Testis (tissue), 3 donors: ENCODE measurements around the gene TOP3A. TPM values are rescaled to one million over a fixed set of nuclear protein-coding genes. Genes with fewer than 3 reads are reported as not detected.

ENCODE experiments used
- DNase-seq: peaks from one replicate; pipeline ENCODE4 v3.0.0-alpha.2; 2019
- H3K27ac ChIP-seq, 2 donors: fragments of 200-600 bp; sonication (generic); one replicate each; pipeline ENCODE4 v1.5.1; 2019
- H3K27me3 ChIP-seq: fragments of 200-600 bp; sonication (generic); one replicate; pipeline ENCODE4 v1.5.1; 2019
- H3K36me3 ChIP-seq: fragments of 200-600 bp; sonication (generic); one replicate; pipeline ENCODE4 v1.5.1; 2017; ENCODE audit warnings: low read depth; ENCODE audit errors: missing control alignments
- H3K4me1 ChIP-seq: fragments of 200-600 bp; sonication (generic); one replicate; pipeline ENCODE4 v1.5.1; 2019
- H3K4me3 ChIP-seq, 2 donors: fragments of 200-600 bp; sonication (generic); one replicate each; pipeline ENCODE4 v1.5.1; 2017 to 2019
- H3K9me3 ChIP-seq: fragments of 200-600 bp; sonication (generic); one replicate; pipeline ENCODE4 v1.5.1; 2017
- CTCF ChIP-seq, 3 experiments: fragments of 450-650 bp in 2 of 3; fragments of 200-600 bp in 1 of 3; sonication (generic) in 1 of 3; IDR thresholded peaks; one replicate each; pipeline ENCODE4 v1.5.1; 2016 to 2019; ENCODE audit warnings: antibody characterized with exemption in 3 of 3, mild to moderate bottlenecking in 2 of 3, moderate library complexity in 1 of 3
- POLR2A ChIP-seq: fragments of 450-650 bp; IDR thresholded peaks from one replicate; pipeline ENCODE4 v1.6.1; 2017; ENCODE audit warnings: antibody characterized with exemption, mild to moderate bottlenecking, moderate library complexity
- WGBS, 2 donors: methylation state at CpG; one replicate each; pipeline ENCODE4 v1.1.5; 2018; 5-methylcytosine and 5-hydroxymethylcytosine counted together
- intact Hi-C: fragments of 100-400 bp; cut with DNase I; formaldehyde crosslinking; loops from one replicate; pipeline ENCODE4 v1.15.1; 2023; ENCODE audit warnings: low total_unique reads
- polyA plus RNA-seq: library from polyadenylated mRNA; stranded (reverse); fragments of 350-450 nt; fragmentation: Illumina TruSeq; extraction: RNeasy Lipid Tissue Mini Kit (QIAGEN cat#74804); gene quantifications from one replicate; pipeline ENCODE4 v1.2.3, GENCODE V29; 2014; ENCODE audit warnings: low read depth, low replicate concordance; ENCODE audit not compliant: insufficient read depth
- total RNA-seq, 2 donors: library from RNA; depleted of rRNA; stranded (reverse); fragments of >200 nt; gene quantifications; one replicate each; pipeline ENCODE4 v1.2.3, GENCODE V29; 2016

Gene TOP3A
- total and polyA plus RNA-seq, 3 donors from 2014 or later = 34.0 to 97.9 (median 56.9) TPM

GRCh38 chr17:18253187-18253884 is 61.5 kb downstream of the TOP3A start:
- no peak for DNase-seq
- no peaks in the 10 kb centered on the region for H3K36me3 ChIP-seq
- intact Hi-C loops = no loop called here
- TF ChIP-seq POLR2A (no peak), CTCF (IDR thresholded peaks at IDR 0.05) (no peak)
- H3K27ac ChIP-seq = no peak overlapping the region
- H3K4me1 ChIP-seq = peaks cover 19% of the 10 kb centered on the region
- WGBS, 2 donors = 85 to 87% methylated on average over 6 to 16 of the region's 16 CpGs
- no peaks in the 10 kb centered on the region for H3K27me3 ChIP-seq
- no peaks in the 10 kb centered on the region for H3K9me3 ChIP-seq
- H3K4me3 ChIP-seq = no peak overlapping the region

GRCh38 chr17:18252160-18252559 is 62.6 kb downstream of the TOP3A start:
- no peak for DNase-seq
- Histone ChIP-seq H3K27ac (no peak overlapping the region), H3K36me3 (no peaks in the 10 kb centered on the region), H3K4me1 (peaks cover 25% of the 10 kb centered on the region), H3K9me3 (no peaks in the 10 kb centered on the region), H3K27me3 (no peaks in the 10 kb centered on the region), H3K4me3 (no peak overlapping the region)
- WGBS, 2 donors = 87 to 96% methylated on average over 4 to 5 of the region's 5 CpGs
- no peak for TF ChIP-seq CTCF (IDR thresholded peaks at IDR 0.05)
- no peak for TF ChIP-seq POLR2A
- intact Hi-C loops = no loop called here

GRCh38 chr17:18251204-18251603 is 63.6 kb downstream of the TOP3A start:
- 57 to 73% methylated on average over 1 to 15 of the region's 15 CpGs for WGBS, 2 donors
- intact Hi-C loops = no loop called here
- no peaks in the 10 kb centered on the region for H3K9me3 ChIP-seq
- DNase-seq = no peak
- H3K27ac ChIP-seq = no peak overlapping the region
- TF ChIP-seq CTCF (IDR thresholded peaks at IDR 0.05) (no peak), POLR2A (no peak)
- no peaks in the 10 kb centered on the region for H3K27me3 ChIP-seq
- H3K4me3 ChIP-seq = no peak overlapping the region
- H3K4me1 ChIP-seq = peaks cover 24% of the 10 kb centered on the region
- H3K36me3 ChIP-seq = no peaks in the 10 kb centered on the region

- Histone ChIP-seq H3K4me1 (peaks cover 26% of the 10 kb centered on the region), H3K27me3 (no peaks in the 10 kb centered on the region), H3K4me3 (no peak overlapping the region), H3K9me3 (no peaks in the 10 kb centered on the region), H3K27ac (no peak overlapping the region), H3K36me3 (no peaks in the 10 kb centered on the region)
- DNase-seq = no peak
- 95 to 97% methylated on average over 11 to 14 of the region's 14 CpGs for WGBS, 2 donors
- intact Hi-C loops = no loop called here
- TF ChIP-seq POLR2A = no peak
- TF ChIP-seq CTCF (IDR thresholded peaks at IDR 0.05) = no peak
Measured at GRCh38 chr17:18250708-18251107, 64.1 kb downstream of the TOP3A start.

GRCh38 chr17:18250259-18250658 is 64.5 kb downstream of the TOP3A start:
- intact Hi-C loops = no loop called here
- WGBS, 2 donors = 76 to 94% methylated on average over 9 of the region's 9 CpGs

More at GRCh38 chr17:18250259-18250658, 64.5 kb downstream of the TOP3A start:
- Histone ChIP-seq H3K27me3 (no peaks in the 10 kb centered on the region), H3K36me3 (no peaks in the 10 kb centered on the region), H3K4me1 (peaks cover 26% of the 10 kb centered on the region), H3K27ac (no peak overlapping the region), H3K4me3 (no peak overlapping the region), H3K9me3 (no peaks in the 10 kb centered on the region)
- TF ChIP-seq CTCF (IDR thresholded peaks at IDR 0.05) (no peak), POLR2A (no peak)
- DNase-seq = no peak
